Measurements from ENCODE around the gene PRB3. TPM values are rescaled to one million over a fixed set of nuclear protein-coding genes. Genes with fewer than 3 reads are reported as not detected.

PRB3 gene
- total and polyA plus RNA-seq, 9 of the 15 experiments (the other 6 are each of a cell fraction or from before 2014, with no cell fraction given), result 0.07 TPM; not detected in 8

DNA sequence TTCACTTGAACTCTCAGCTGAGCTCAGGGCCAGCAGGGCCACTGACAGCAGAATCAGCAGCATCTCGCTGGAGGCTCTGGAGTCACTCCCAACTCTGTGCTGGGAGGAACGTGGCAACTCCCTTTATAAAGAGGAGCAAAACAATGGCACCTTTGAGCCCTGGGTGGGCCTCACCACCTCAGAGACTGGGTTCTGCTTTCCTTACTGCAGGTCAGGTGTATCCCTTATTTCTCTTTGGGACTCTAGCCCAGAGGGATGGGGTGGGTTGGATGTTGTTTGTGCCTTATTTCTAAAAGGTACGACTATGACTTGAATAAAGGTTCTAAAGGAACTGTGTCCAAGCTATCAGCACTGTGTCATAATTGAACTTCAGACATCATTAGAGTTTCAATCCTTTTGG, 40.8 kb upstream of the PRB3 start, which contains the start of gene PRB4 (continued):
- TF ChIP-seq ZNF436 (CRISPR knock-in tag; IDR thresholded peaks at IDR 0.05) (no peak), ZNF121 (CRISPR knock-in tag; conservative IDR thresholded peaks at IDR 0.05) (no peak), L3MBTL2 (IDR thresholded peaks at IDR 0.05) (no peak), CBX8 (IDR thresholded peaks at IDR 0.05; ENCODE audit: borderline replicate concordance, extremely low read depth, low read depth, low read length, poor library complexity, severe bottlenecking) (no peak), SREBF2 (CRISPR knock-in tag; IDR thresholded peaks at IDR 0.05) (no peak), XRCC4 (IDR thresholded peaks at IDR 0.05; ENCODE audit: extremely low read depth, insufficient read depth, insufficient read length) (no peak), ZNF24 (IDR thresholded peaks at IDR 0.05) (no peak), ZNF384 (IDR thresholded peaks at IDR 0.05; ENCODE audit: low read depth, low read length) (no peak), LARP7 (IDR thresholded peaks at IDR 0.05) (no peak)

DNA sequence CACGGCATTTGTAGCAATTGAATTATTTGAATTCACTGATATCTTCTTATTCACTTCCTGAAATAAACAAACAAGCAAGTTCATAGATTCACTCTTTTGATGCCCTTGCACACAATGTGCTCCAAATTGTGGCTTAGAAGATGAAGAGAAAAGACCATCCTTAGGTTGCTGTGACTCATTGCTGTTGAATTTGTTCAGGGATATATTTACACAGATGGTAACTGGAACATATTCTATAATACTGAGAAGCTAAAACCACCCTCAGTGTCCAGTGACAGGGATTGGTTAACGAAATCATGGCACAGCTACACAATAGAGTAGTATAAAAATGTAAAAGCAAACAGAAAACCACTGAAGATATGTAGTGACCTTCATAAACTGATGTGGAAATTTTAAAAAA, 37.6 kb upstream of the PRB3 start:
- BruUV-seq (replicated peaks), result no TSS peak
- FAIRE-seq (no peak), ATAC-seq (no peak), DNase-seq (ENCODE audit: extremely low read depth in 1 of 4, low spot score in 3 of 4) (no peak)
- Histone ChIP-seq H4K20me1 (replicated peaks; ENCODE audit: control insufficient read depth, insufficient read depth, low read length) (no peaks in the 10 kb centered on the region), H3K9ac (ENCODE audit: insufficient read depth in 1 of 2, low read depth in 2 of 2, low read length in 2 of 2) (no peak overlapping the region), H3K4me3 (no peak overlapping the region), H3K27ac (ENCODE audit: extremely low read depth, low read depth, low read length) (no peak overlapping the region), H3K79me2 (ENCODE audit: control insufficient read depth, insufficient read depth, low read length) (no peaks in the 10 kb centered on the region), H3K9me3 (replicated peaks; ENCODE audit: control insufficient read depth, insufficient read depth, low read depth, low read length) (no peaks in the 10 kb centered on the region), H3K27me3 (ENCODE audit: control insufficient read depth in 2 of 2, insufficient read depth in 2 of 2, low read length in 2 of 2) (no peaks in the 10 kb centered on the region), H3K4me2 (ENCODE audit: insufficient read depth, low read length) (no peak overlapping the region), H3K36me3 (ENCODE audit: control insufficient read depth, insufficient read depth, low read length) (no peaks in the 10 kb centered on the region), H3K9me1 (ENCODE audit: control insufficient read depth, insufficient read depth, low read length) (no peaks in the 10 kb centered on the region), H3K4me1 (replicated peaks in 1 of 2; ENCODE audit: control insufficient read depth in 2 of 2, insufficient read depth in 2 of 2, low read length in 2 of 2) (no peaks in the 10 kb centered on the region), H2AFZ (ENCODE audit: low read depth, low read length) (no peak overlapping the region)
- TF ChIP-seq WHSC1 (IDR thresholded peaks at IDR 0.05; ENCODE audit: low read length), result no peak
- ChIA-PET POLR2A (no interaction called here), CTCF (ENCODE audit: low intra/inter-chr PET ratio) (no interaction called here)
- WGBS (ENCODE audit: insufficient coverage, low coverage, missing lambda C conversion rate), result 0% methylated on average over 2 of the region's 2 CpGs
- intact Hi-C loops (cut with micrococcal nuclease) (no loop called here), in situ Hi-C loops (cut with MboI) (no loop called here)

Measured in K562 (cell line).